ENCODE measurements around the gene BICDL1.

GRCh38 chr12:120012067-120012621 lies 23.1 kb downstream of the BICDL1 start:
- TF ChIP-seq CTCF (IDR thresholded peaks at IDR 0.05; ENCODE audit: insufficient read depth, low read length, poor library complexity, severe bottlenecking) (no peak), EZH2phosphoT487 (conservative IDR thresholded peaks at IDR 0.05; ENCODE audit: low read length) (no peak)
